IMR-90 (cell line): ENCODE data around the gene RNF130.

Source experiments
- CEBPB ChIP-seq: IDR thresholded peaks from 2 replicates; pipeline ENCODE4 v1.6.1; 2012; ENCODE audit warnings: low read depth, low read length, improper control_type of control experiment
- CTCF ChIP-seq: conservative IDR thresholded peaks from 2 replicates; pipeline ENCODE4 v1.5.1; 2012; ENCODE audit warnings: mild to moderate bottlenecking, low read depth, low read length, improper control_type of control experiment
- ELK1 ChIP-seq: fragments of 150-350 bp; IDR thresholded peaks from 2 replicates; pipeline ENCODE4 v1.6.1; 2016; ENCODE audit warnings: low read depth, mild to moderate bottlenecking, low read length, moderate library complexity, borderline replicate concordance
- MAZ ChIP-seq: IDR thresholded peaks from 2 replicates; pipeline ENCODE4 v1.6.1; 2012; ENCODE audit warnings: low read depth, mild to moderate bottlenecking, low read length, improper control_type of control experiment, moderate library complexity, borderline replicate concordance
- NFE2L2 ChIP-seq: fragments of 150-350 bp; IDR thresholded peaks from 2 replicates; pipeline ENCODE4 v1.6.1; 2016; ENCODE audit warnings: low read depth, mild to moderate bottlenecking, low read length
- POLR2A ChIP-seq: IDR thresholded peaks from 2 replicates; pipeline ENCODE4 v1.6.1; 2012; ENCODE audit warnings: mild to moderate bottlenecking, low read depth, low read length
- RAD21 ChIP-seq: IDR thresholded peaks from 2 replicates; pipeline ENCODE4 v1.6.1; 2012; ENCODE audit warnings: low read length, improper control_type of control experiment
- SMC3 ChIP-seq: fragments of 150-350 bp; IDR thresholded peaks from 2 replicates; pipeline ENCODE4 v1.6.1; 2016; ENCODE audit warnings: low read depth, mild to moderate bottlenecking, antibody characterized with exemption, low read length, moderate library complexity

GRCh38 chr5:180079702-180080466, 8.3 kb upstream of the RNF130 start:
- TF ChIP-seq CTCF (no peak), RAD21 (no peak), MAZ (no peak), NFE2L2 (no peak), POLR2A (no peak), SMC3 (no peak), ELK1 (no peak), CEBPB (no peak)
